HCT116 (cell line): ENCODE data around the gene C1orf115. TPM values are rescaled to one million over a fixed set of nuclear protein-coding genes. Genes with fewer than 3 reads are reported as not detected.

Experiments
- ATAC-seq: fragments of 200-7000 bp; cut with Tn5 transposase; 2 replicates; pipeline ENCODE4 v1.9.1; 2020; ENCODE audit warnings: mild to moderate bottlenecking, moderate library complexity
- BruUV-seq: library from RNA; stranded (reverse); fragments of 400-500 nt; replicated peaks from 2 replicates; lab custom pipeline; 2021; lab: Mats Ljungman, UMichigan
- CTCF ChIA-PET: fragments of 300-600 bp; sonication (Branson Sonifier 250); formaldehyde crosslinking; loops from one replicate; lab custom pipeline; 2021; ENCODE audit warnings: antibody characterized with exemption; lab: Charles Lee
- POLR2A ChIA-PET: fragments of 300-600, 350-600 bp; sonication (Branson Sonifier 250); formaldehyde crosslinking; loops from one replicate; lab custom pipeline; 2021; ENCODE audit warnings: antibody characterized with exemption; lab: Charles Lee
- RAD21 ChIA-PET, 2 experiments: fragments of 300-600 bp; sonication (Branson Sonifier 250); formaldehyde crosslinking; loops; one replicate each; lab custom pipeline; 2023; ENCODE audit warnings: low total read pairs in 2 of 2; ENCODE audit not compliant: uncharacterized antibody in 2 of 2, unreplicated experiment in 2 of 2, low non-redundant PET in 1 of 2; lab: Charles Lee
- DNase-seq: peaks from one replicate; pipeline ENCODE4 v3.0.0-alpha.2; 2010; ENCODE audit warnings: low read depth, low spot score
- H2AFZ ChIP-seq: fragments of 200-600 bp; shearing (Covaris generic), sonication (generic); 2 replicates; pipeline ENCODE4 v1.6.1; 2017; ENCODE audit warnings: low read depth, mixed run types, mixed read lengths, antibody characterized with exemption, low read length; ENCODE audit not compliant: poor library complexity, severe bottlenecking
- H3K27ac ChIP-seq: 2 replicates; pipeline ENCODE4 v1.5.1; 2012; ENCODE audit warnings: low read depth, low read length
- H3K27me3 ChIP-seq: fragments of 200-600 bp; sonication (generic); 2 replicates; pipeline ENCODE4 v1.6.1; 2016; ENCODE audit warnings: mixed run types, low read length, mixed read lengths; ENCODE audit not compliant: insufficient read depth
- H3K36me3 ChIP-seq, 2 experiments: fragments of 200-500 bp in 1 of 2; fragments of 200-600 bp in 1 of 2; sonication (Bioruptor generic) in 1 of 2; sonication (generic) in 1 of 2; 2 replicates each; pipeline versions ENCODE4 v1.5.1 to v1.6.1; 2014 to 2016; ENCODE audit warnings: low read length in 2 of 2, inconsistent platforms in 1 of 2, mixed read lengths in 1 of 2, mixed run types in 1 of 2; ENCODE audit not compliant: insufficient read depth in 2 of 2, control insufficient read depth in 1 of 2
- H3K4me1 ChIP-seq, 2 experiments: fragments of 200-600 bp in 1 of 2; sonication (generic) in 1 of 2; 2 replicates each; pipeline versions ENCODE4 v1.5.1 to v1.6.1; 2012 to 2017; ENCODE audit warnings: low read length in 2 of 2, inconsistent platforms in 1 of 2, mild to moderate bottlenecking in 1 of 2, mixed read lengths in 1 of 2, mixed run types in 1 of 2, moderate library complexity in 1 of 2; ENCODE audit not compliant: insufficient read depth in 2 of 2, control insufficient read depth in 1 of 2
- H3K4me2 ChIP-seq: fragments of 200-600 bp; sonication (generic); 2 replicates; pipeline ENCODE4 v1.6.1; 2017; ENCODE audit warnings: mixed run types, low read length, mixed read lengths
- H3K4me3 ChIP-seq, 2 experiments: fragments of 200-600 bp in 1 of 2; sonication (generic) in 1 of 2; replicated peaks in 1 of 2; 2 replicates each; pipeline ENCODE4 v1.5.1; 2011 to 2016; ENCODE audit warnings: low read length in 2 of 2, control low read depth in 1 of 2, low read depth in 1 of 2, mild to moderate bottlenecking in 1 of 2, mixed read lengths in 1 of 2, mixed run types in 1 of 2
- H3K79me2 ChIP-seq: fragments of 200-600 bp; sonication (generic); 2 replicates; pipeline ENCODE4 v1.6.1; 2017; ENCODE audit warnings: mild to moderate bottlenecking, mixed run types, low read length, moderate library complexity, mixed read lengths; ENCODE audit not compliant: insufficient read depth
- H3K9ac ChIP-seq: fragments of 200-600 bp; sonication (generic); 2 replicates; pipeline ENCODE4 v1.6.1; 2016; ENCODE audit warnings: low read length, mixed read lengths
- H3K9me2 ChIP-seq: fragments of 200-600 bp; sonication (generic), shearing (Covaris generic); 2 replicates; pipeline ENCODE4 v1.6.1; 2017; ENCODE audit warnings: mixed run types, mild to moderate bottlenecking, moderate library complexity; ENCODE audit not compliant: insufficient read depth
- H3K9me3 ChIP-seq, 2 experiments: fragments of 200-500 bp in 1 of 2; fragments of 200-600 bp in 1 of 2; sonication (Bioruptor generic) in 1 of 2; sonication (generic) in 1 of 2; 2 replicates each; pipeline ENCODE4 v1.6.1; 2014 to 2017; ENCODE audit warnings: low read length in 2 of 2, mixed read lengths in 2 of 2, inconsistent platforms in 1 of 2, low read depth in 1 of 2, mild to moderate bottlenecking in 1 of 2, mixed run types in 1 of 2, moderate library complexity in 1 of 2; ENCODE audit not compliant: control insufficient read depth in 1 of 2, insufficient read depth in 1 of 2
- H4K20me1 ChIP-seq: fragments of 200-600 bp; sonication (generic), shearing (Covaris generic); 2 replicates; pipeline ENCODE4 v1.6.1; 2017; ENCODE audit warnings: mixed run types, mild to moderate bottlenecking, moderate library complexity; ENCODE audit not compliant: insufficient read depth
- ATF3 ChIP-seq: IDR thresholded peaks from 2 replicates; pipeline ENCODE4 v1.6.1; 2012
- CBX3 ChIP-seq: IDR thresholded peaks from 2 replicates; pipeline ENCODE4 v1.6.1; 2012; ENCODE audit warnings: low read depth
- CEBPB ChIP-seq: IDR thresholded peaks from 2 replicates; pipeline ENCODE4 v1.6.1; 2012; ENCODE audit warnings: low read depth
- CTCF ChIP-seq, 3 experiments: fragments of 200-600 bp in 1 of 3; sonication (generic) in 1 of 3; IDR thresholded peaks in 2 of 3; conservative IDR thresholded peaks in 1 of 3; 2 replicates each; pipeline ENCODE4 v1.5.1; 2012 to 2017; ENCODE audit warnings: low read depth in 2 of 3, low read length in 2 of 3, antibody characterized with exemption in 1 of 3, borderline replicate concordance in 1 of 3, control low read depth in 1 of 3, mild to moderate bottlenecking in 1 of 3, mixed read lengths in 1 of 3, mixed run types in 1 of 3, moderate library complexity in 1 of 3; ENCODE audit not compliant: insufficient read depth in 1 of 3
- EGR1 ChIP-seq: IDR thresholded peaks from 2 replicates; pipeline ENCODE4 v1.6.1; 2012; ENCODE audit warnings: low read depth
- ELF1 ChIP-seq: IDR thresholded peaks from 2 replicates; pipeline ENCODE4 v1.6.1; 2012; ENCODE audit warnings: low read depth, borderline replicate concordance
- EZH2 ChIP-seq: fragments of 200-600 bp; sonication (generic); IDR thresholded peaks from 2 replicates; pipeline ENCODE4 v1.6.1; 2017; ENCODE audit warnings: antibody characterized with exemption, mixed run types
- EZH2phosphoT487 ChIP-seq: fragments of 200-600 bp; IDR thresholded peaks from 2 replicates; pipeline ENCODE4 v1.6.1; 2018; ENCODE audit warnings: antibody characterized with exemption, borderline replicate concordance
- JUND ChIP-seq: IDR thresholded peaks from 2 replicates; pipeline ENCODE4 v1.6.1; 2012
- MAX ChIP-seq: IDR thresholded peaks from 2 replicates; pipeline ENCODE4 v1.6.1; 2012
- POLR2A ChIP-seq: IDR thresholded peaks from 2 replicates; pipeline ENCODE4 v1.7.0; 2011; ENCODE audit warnings: borderline replicate concordance; ENCODE audit not compliant: insufficient read depth, insufficient read length; ENCODE audit errors: extremely low read depth
- POLR2AphosphoS5 ChIP-seq: IDR thresholded peaks from 2 replicates; pipeline ENCODE4 v1.6.1; 2011; ENCODE audit warnings: mild to moderate bottlenecking, low read depth, low read length, moderate library complexity
- RAD21 ChIP-seq: IDR thresholded peaks from 2 replicates; pipeline ENCODE4 v1.6.1; 2012; ENCODE audit warnings: low read depth, mild to moderate bottlenecking
- SIN3A ChIP-seq: IDR thresholded peaks from 2 replicates; pipeline ENCODE4 v1.6.1; 2012; ENCODE audit warnings: low read depth
- SP1 ChIP-seq: IDR thresholded peaks from 2 replicates; pipeline ENCODE4 v1.6.1; 2012; ENCODE audit warnings: low read depth
- SRF ChIP-seq: IDR thresholded peaks from 2 replicates; pipeline ENCODE4 v1.6.1; 2012; ENCODE audit warnings: low read depth
- ZFX ChIP-seq: fragments of 450-650 bp; IDR thresholded peaks from 2 replicates; pipeline ENCODE4 v1.6.1; 2017
- intact Hi-C: fragments of 100-400 bp; cut with micrococcal nuclease; formaldehyde crosslinking; loops from 2 replicates; pipeline ENCODE4 v1.10.0; 2022
- total RNA-seq: library from RNA; stranded (reverse); gene quantifications from one replicate; pipeline ENCODE4 v1.2.1, GENCODE V29; 2021; ENCODE audit not compliant: unreplicated experiment
- TF ChIP-seq, protein P1 (sequence below): IDR thresholded peaks from 2 replicates; pipeline ENCODE4 v1.6.1; 2011; ENCODE audit warnings: mild to moderate bottlenecking, low read length, moderate library complexity; ENCODE audit not compliant: insufficient replicate concordance; ENCODE audit errors: extremely low read depth

C1orf115 gene
- total RNA-seq, 1 experiment from 2014 or later: 16.8 TPM

DNA sequence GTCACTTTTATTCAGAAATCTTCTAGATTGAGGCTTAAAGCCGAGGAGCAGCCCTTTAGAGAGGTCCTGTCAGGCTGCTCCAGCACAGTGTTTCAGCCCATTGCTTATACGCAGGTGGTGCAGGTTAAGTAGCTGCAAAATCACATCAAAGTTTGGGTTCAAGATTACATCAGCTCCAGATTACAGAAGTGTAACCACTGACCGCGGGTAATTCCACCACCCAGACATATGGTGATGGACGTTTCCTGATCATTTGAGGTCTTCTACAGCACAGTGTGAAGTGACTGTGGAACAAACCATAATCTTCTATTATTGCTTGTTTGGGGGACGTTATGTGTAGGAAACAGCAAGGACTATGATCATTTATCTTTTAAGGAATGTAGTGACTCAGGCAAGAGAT, 11.8 kb downstream of the C1orf115 start:
- CTCF ChIA-PET: no interaction called here
- H4K20me1 ChIP-seq: no peaks in the 10 kb centered on the region
- no peak overlapping the region for H3K4me3 ChIP-seq
- no peaks in the 10 kb centered on the region for H3K79me2 ChIP-seq
- peaks cover 0 to 5% of the 10 kb centered on the region in 2 experiments; a peak in 2 of 4 replicates for H3K36me3 ChIP-seq
- no peak overlapping the region for H2AFZ ChIP-seq
- no peaks in the 10 kb centered on the region for H3K9me3 ChIP-seq
- no peak overlapping the region for H3K4me2 ChIP-seq
- RAD21 ChIA-PET: no interaction called here
- H3K4me1 ChIP-seq: no peaks in the 10 kb centered on the region; a peak in 2 of 4 replicates
- H3K27me3 ChIP-seq: no peaks in the 10 kb centered on the region
- no peaks in the 10 kb centered on the region for H3K9me2 ChIP-seq
- DNase-seq: no peak
- no peak for TF ChIP-seq CBX3
- BruUV-seq: no TSS peak
- POLR2A ChIA-PET: no interaction called here
- intact Hi-C loops: no loop called here
- H3K9ac ChIP-seq: no peak overlapping the region
- no peak overlapping the region for H3K27ac ChIP-seq
- no peak for ATAC-seq

- no peak overlapping the region for H3K9ac ChIP-seq
- BruUV-seq: no TSS peak
- H3K79me2 ChIP-seq: no peaks in the 10 kb centered on the region
- H4K20me1 ChIP-seq: no peaks in the 10 kb centered on the region
- intact Hi-C loops: no loop called here
- no peaks in the 10 kb centered on the region for H3K9me2 ChIP-seq
- DNase-seq (no peak), ATAC-seq (no peak)
- H3K4me2 ChIP-seq: no peak overlapping the region
- H2AFZ ChIP-seq: no peak overlapping the region
- no peaks in the 10 kb centered on the region for H3K27me3 ChIP-seq
- H3K4me1 ChIP-seq: no peaks in the 10 kb centered on the region; a peak in 2 of 4 replicates
- H3K36me3 ChIP-seq: no peaks in the 10 kb centered on the region
- POLR2A ChIA-PET: no interaction called here
- H3K9me3 ChIP-seq: no peaks in the 10 kb centered on the region
- H3K4me3 ChIP-seq: no peak overlapping the region
- CTCF ChIA-PET: no interaction called here
- no peak overlapping the region for H3K27ac ChIP-seq
- RAD21 ChIA-PET: no interaction called here
- TF ChIP-seq JUND (no peak), SRF (no peak), CEBPB (no peak), RAD21 (no peak), EGR1 (no peak), EZH2 (no peak), EZH2phosphoT487 (no peak), ELF1 (no peak), POLR2A (no peak), SP1 (no peak), ATF3 (no peak), CBX3 (no peak), ZFX (no peak), SIN3A (no peak), MAX (no peak), POLR2AphosphoS5 (no peak), CTCF (IDR thresholded peaks at IDR 0.05 in 2 of 3, conservative IDR thresholded peaks at IDR 0.05 in 1 of 3; ENCODE audit: borderline replicate concordance in 1 of 3, insufficient read depth in 1 of 3, low read depth in 2 of 3, low read length in 2 of 3) (no peak)
- TF ChIP-seq, protein P1, sequence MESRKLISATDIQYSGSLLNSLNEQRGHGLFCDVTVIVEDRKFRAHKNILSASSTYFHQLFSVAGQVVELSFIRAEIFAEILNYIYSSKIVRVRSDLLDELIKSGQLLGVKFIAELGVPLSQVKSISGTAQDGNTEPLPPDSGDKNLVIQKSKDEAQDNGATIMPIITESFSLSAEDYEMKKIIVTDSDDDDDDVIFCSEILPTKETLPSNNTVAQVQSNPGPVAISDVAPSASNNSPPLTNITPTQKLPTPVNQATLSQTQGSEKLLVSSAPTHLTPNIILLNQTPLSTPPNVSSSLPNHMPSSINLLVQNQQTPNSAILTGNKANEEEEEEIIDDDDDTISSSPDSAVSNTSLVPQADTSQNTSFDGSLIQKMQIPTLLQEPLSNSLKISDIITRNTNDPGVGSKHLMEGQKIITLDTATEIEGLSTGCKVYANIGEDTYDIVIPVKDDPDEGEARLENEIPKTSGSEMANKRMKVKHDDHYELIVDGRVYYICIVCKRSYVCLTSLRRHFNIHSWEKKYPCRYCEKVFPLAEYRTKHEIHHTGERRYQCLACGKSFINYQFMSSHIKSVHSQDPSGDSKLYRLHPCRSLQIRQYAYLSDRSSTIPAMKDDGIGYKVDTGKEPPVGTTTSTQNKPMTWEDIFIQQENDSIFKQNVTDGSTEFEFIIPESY: no peak
These were observed 12.6 kb downstream of the C1orf115 start for GRCh38 chr1:220702733-220703270.
